Colonic mucosa (tissue), 4 donors: ENCODE measurements around the gene ERCC6. TPM values are rescaled to one million over a fixed set of nuclear protein-coding genes. Genes with fewer than 3 reads are reported as not detected.

ENCODE experiments used
- DNase-seq: peaks from one replicate; pipeline ENCODE4 v3.0.0-alpha.2; 2020
- H3K27ac ChIP-seq: fragments of 200-600 bp; one replicate; pipeline ENCODE4 v1.8.0; 2021
- H3K27me3 ChIP-seq: fragments of 200-600 bp; one replicate; pipeline ENCODE4 v1.8.0; 2021
- H3K36me3 ChIP-seq: fragments of 200-600 bp; one replicate; pipeline ENCODE4 v1.8.0; 2021
- H3K4me1 ChIP-seq: fragments of 200-600 bp; one replicate; pipeline ENCODE4 v1.8.0; 2021; ENCODE audit warnings: mild to moderate bottlenecking
- H3K4me3 ChIP-seq: fragments of 200-600 bp; one replicate; pipeline ENCODE4 v1.8.0; 2021
- H3K9ac ChIP-seq, 2 donors: one replicate each; pipeline ENCODE4 v1.7.0; 2013; ENCODE audit warnings: control low read depth in 2 of 2, low read depth in 2 of 2, low read length in 2 of 2
- H3K9me3 ChIP-seq: fragments of 200-600 bp; one replicate; pipeline ENCODE4 v1.8.0; 2021
- intact Hi-C: fragments of 100-400 bp; cut with DNase I; formaldehyde crosslinking; loops from one replicate; pipeline ENCODE4 v1.14.1; 2022
- total RNA-seq, 2 donors: library from RNA; stranded (reverse); fragmentation: NEBNext Ultra II Directional in 1 of 2; extraction: Animal tissue kit (Norgen Biotek cat#: 25700) in 1 of 2; gene quantifications; one replicate each; pipeline ENCODE4 v1.2.1, GENCODE V29; 2021
- TF ChIP-seq, protein P1 (sequence below): fragments of 200-600 bp; IDR thresholded peaks from one replicate; pipeline ENCODE4 v1.8.0; 2022; ENCODE audit warnings: antibody characterized with exemption, mild to moderate bottlenecking
- donor health status: healthy.
- donor health status: DM: no; HTN: no; CAD: no.
- donor health status: DM: no; HTN: no; CAD: no.

The ERCC6 gene
- total RNA-seq, 2 donors from 2014 or later = 16.4 to 18.0 TPM

DNA sequence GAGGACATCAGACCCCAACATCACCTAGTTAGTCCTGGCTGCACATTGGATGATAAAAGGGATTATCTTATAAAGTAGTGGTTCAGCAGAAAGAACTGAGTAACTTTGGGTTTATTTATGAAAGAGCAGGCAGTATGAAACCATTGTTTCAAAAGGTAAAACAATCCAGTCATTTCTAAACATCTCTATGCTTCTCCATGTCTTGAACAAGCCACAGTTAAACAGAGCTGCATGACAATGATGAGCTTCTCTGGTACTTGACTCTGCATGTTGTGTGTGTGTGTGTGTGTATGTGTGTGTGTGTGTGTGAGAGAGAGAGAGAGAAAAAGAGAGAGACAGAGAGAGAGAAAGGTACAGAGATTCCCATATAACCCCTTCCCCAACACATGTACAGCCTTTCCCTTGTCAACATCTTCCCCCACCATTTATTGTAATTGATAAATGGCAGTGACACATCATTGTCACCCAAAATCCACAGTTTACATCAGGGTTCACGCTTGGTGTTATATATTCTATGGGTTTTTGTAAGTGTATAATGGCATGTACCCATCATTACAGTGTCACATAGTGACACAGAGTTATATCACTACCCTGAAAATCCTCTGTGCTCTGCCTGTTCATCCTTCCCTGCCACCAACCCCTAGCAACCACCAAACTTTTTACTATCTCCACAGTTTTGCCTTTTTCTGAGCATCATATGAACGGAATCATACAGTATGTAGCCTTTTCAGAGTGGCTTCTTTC is 38.4 kb upstream of the ERCC6 start:
- H3K9me3 ChIP-seq = no peaks in the 10 kb centered on the region
- H3K9ac ChIP-seq = no peak overlapping the region
- no peaks in the 10 kb centered on the region for H3K36me3 ChIP-seq
- intact Hi-C loops = no loop called here
- DNase-seq = no peak
- H3K4me1 ChIP-seq = no peaks in the 10 kb centered on the region
- H3K27me3 ChIP-seq = no peaks in the 10 kb centered on the region
- TF ChIP-seq, protein P1, sequence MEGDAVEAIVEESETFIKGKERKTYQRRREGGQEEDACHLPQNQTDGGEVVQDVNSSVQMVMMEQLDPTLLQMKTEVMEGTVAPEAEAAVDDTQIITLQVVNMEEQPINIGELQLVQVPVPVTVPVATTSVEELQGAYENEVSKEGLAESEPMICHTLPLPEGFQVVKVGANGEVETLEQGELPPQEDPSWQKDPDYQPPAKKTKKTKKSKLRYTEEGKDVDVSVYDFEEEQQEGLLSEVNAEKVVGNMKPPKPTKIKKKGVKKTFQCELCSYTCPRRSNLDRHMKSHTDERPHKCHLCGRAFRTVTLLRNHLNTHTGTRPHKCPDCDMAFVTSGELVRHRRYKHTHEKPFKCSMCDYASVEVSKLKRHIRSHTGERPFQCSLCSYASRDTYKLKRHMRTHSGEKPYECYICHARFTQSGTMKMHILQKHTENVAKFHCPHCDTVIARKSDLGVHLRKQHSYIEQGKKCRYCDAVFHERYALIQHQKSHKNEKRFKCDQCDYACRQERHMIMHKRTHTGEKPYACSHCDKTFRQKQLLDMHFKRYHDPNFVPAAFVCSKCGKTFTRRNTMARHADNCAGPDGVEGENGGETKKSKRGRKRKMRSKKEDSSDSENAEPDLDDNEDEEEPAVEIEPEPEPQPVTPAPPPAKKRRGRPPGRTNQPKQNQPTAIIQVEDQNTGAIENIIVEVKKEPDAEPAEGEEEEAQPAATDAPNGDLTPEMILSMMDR = no peak
- no peak overlapping the region for H3K4me3 ChIP-seq
- no peak overlapping the region for H3K27ac ChIP-seq

DNA sequence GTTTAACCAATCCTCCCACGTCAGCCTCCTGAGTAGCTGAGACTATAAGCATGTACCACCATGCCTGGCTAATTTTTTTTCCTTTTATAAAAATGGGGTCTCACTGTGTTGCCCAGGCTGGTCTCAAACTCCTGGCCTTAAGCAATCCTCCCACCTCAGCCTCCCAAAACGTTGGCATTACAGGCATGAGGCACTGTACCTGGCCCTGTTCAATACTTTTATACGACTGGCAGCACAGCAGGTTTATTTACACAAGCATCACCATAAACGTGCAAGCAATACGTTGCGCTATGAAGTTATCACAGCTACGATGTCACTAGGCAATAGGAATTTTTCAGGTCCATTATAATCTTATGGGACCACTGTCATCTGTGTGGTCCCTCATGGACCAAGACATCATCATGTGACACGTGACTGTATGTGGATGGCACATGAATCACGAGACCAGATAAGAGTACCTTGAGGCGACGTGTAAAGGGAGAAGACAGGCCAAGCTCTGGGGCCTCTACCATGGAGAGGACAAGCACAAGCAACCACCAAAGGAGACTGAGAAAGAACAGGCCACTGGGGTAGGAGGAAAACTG is 36.7 kb upstream of the ERCC6 start:
- no peak overlapping the region for H3K9ac ChIP-seq
- no peak overlapping the region for H3K27ac ChIP-seq
- no peaks in the 10 kb centered on the region for H3K9me3 ChIP-seq
- no peaks in the 10 kb centered on the region for H3K36me3 ChIP-seq
- no peaks in the 10 kb centered on the region for H3K4me1 ChIP-seq
- intact Hi-C loops = no loop called here
- TF ChIP-seq, protein P1 = no peak
- DNase-seq = no peak
- no peak overlapping the region for H3K4me3 ChIP-seq
- H3K27me3 ChIP-seq = no peaks in the 10 kb centered on the region

DNA sequence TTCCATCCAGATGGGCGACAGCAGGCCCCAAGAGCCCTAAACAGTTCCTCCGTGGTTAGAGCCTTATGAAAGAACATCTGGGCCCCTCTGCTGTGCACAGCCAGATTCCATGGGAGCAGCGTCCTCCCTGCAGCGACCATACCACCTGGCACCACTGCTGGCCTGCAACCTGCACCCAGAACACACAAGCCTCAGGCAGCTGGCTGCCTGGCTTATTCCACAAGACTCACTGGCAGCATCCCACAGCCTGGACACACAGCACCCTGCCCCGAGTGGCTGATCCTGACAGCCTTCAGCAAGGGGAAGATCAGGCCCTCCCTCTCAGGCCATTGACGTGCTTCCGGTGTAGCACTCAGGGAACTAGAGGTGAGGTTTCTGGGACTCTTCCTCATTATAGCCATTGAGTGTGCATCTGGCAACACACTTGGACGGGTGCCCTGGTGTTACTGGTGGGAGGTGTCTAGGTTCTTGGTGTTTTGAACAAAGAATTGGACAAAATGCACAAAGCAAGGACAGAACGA is 33.7 kb upstream of the ERCC6 start:
- TF ChIP-seq, protein P1 = no peak
- Histone ChIP-seq H3K9ac (no peak overlapping the region), H3K9me3 (no peaks in the 10 kb centered on the region), H3K4me1 (no peaks in the 10 kb centered on the region), H3K27ac (no peak overlapping the region), H3K27me3 (no peaks in the 10 kb centered on the region), H3K36me3 (no peaks in the 10 kb centered on the region), H3K4me3 (no peak overlapping the region)
- intact Hi-C loops = no loop called here
- DNase-seq = no peak

DNA sequence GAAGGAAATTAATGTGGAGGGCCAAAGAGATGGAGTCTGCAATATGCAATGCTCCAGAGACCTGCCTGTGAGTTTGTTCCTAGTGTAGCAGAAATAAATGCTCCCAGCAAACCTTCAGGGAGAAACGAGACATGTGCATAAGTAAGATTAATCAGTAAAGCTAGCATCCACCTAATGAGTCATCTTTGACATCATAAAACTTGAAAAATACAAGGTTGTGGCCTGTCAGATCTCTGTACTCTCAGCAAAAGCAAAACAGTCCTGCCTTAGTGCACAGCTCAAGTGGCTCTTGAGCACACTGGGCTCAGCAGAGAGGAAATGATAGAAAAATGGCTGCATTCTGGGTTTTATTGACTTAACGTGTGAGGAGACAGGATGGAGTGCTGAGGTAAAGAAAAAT is 32.5 kb upstream of the ERCC6 start:
- no peaks in the 10 kb centered on the region for H3K9me3 ChIP-seq
- no peak for DNase-seq
- no peak overlapping the region for H3K27ac ChIP-seq
- TF ChIP-seq, protein P1 = no peak
- no peaks in the 10 kb centered on the region for H3K4me1 ChIP-seq
- H3K27me3 ChIP-seq = no peaks in the 10 kb centered on the region
- intact Hi-C loops = no loop called here
- no peaks in the 10 kb centered on the region for H3K36me3 ChIP-seq
- H3K4me3 ChIP-seq = no peak overlapping the region
- H3K9ac ChIP-seq = no peak overlapping the region

DNA sequence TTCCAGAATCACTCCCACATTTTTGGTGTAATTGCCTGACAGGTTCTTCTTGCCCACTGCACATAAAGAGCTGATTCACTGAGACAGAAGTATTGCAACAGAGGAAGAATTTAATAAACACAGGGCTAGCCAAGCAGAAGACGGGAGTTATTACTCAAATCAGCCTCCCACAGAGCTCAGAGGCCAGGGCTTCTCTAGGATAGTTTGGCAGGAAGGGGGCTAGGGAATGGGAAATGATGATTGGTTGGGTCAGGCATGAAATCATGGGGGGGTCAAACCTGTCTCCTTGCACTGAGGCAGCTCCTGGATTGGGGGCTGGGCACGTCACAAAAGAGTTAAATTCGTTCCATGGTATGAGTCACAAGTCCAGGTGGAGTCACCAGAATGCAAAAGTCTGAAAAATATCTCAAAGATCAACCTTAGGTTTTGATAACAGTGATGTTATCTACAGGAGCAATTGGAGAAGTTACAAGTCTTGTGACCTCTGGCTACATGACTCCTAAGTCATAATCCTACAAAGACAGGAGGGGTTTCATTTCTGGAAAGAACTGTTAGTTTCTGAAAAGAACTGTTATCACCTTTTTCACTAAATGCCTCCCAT is 30.2 kb upstream of the ERCC6 start:
- TF ChIP-seq, protein P1 = no peak
- Histone ChIP-seq H3K9ac (no peak overlapping the region), H3K27me3 (no peaks in the 10 kb centered on the region), H3K27ac (no peak overlapping the region), H3K4me1 (no peaks in the 10 kb centered on the region), H3K4me3 (no peak overlapping the region), H3K36me3 (no peaks in the 10 kb centered on the region), H3K9me3 (no peaks in the 10 kb centered on the region)
- no peak for DNase-seq
- intact Hi-C loops = no loop called here
